ENCODE results near the gene NMU.
"Not testable (repeated sequence)": the region's sequence is repeated elsewhere in the genome, so short reads cannot be mapped to it uniquely, and the experiment has no call there.

Gene NMU

GRCh38 chr4:55604996-55605395 lies 31.1 kb downstream of the NMU start:
- Mint-ChIP-seq H3K4me1 (no peaks in the 10 kb centered on the region), H3K9me3 (no peaks in the 10 kb centered on the region), H3K27ac (no peak overlapping the region), H3K4me3 (no peak overlapping the region), H3K36me3 (no peaks in the 10 kb centered on the region), H3K27me3 (peaks cover 2% of the 10 kb centered on the region)

GRCh38 chr4:55600640-55601039 lies 35.5 kb downstream of the NMU start:
- no peak overlapping the region for H3K4me3 Mint-ChIP-seq
- peaks cover 1% of the 10 kb centered on the region for H3K36me3 Mint-ChIP-seq
- no peak overlapping the region for H3K27ac Mint-ChIP-seq
- H3K27me3 Mint-ChIP-seq, result peaks cover 6% of the 10 kb centered on the region
- no peaks in the 10 kb centered on the region for H3K4me1 Mint-ChIP-seq
- no peaks in the 10 kb centered on the region for H3K9me3 Mint-ChIP-seq

- Mint-ChIP-seq H3K27me3 (peaks cover 4% of the 10 kb centered on the region), H3K4me1 (no peaks in the 10 kb centered on the region), H3K4me3 (no peak overlapping the region), H3K36me3 (peaks cover 1% of the 10 kb centered on the region), H3K9me3 (no peaks in the 10 kb centered on the region), H3K27ac (no peak overlapping the region)
These were observed 37.5 kb downstream of the NMU start for GRCh38 chr4:55598641-55599040.

- Mint-ChIP-seq H3K27me3 (peaks cover 10% of the 10 kb centered on the region), H3K9me3 (no peaks in the 10 kb centered on the region), H3K4me3 (no peak within 1 kb of the TSS), H3K36me3 (no peaks in the 10 kb centered on the region), H3K27ac (no peak within 1 kb of the TSS), H3K4me1 (no peaks in the 10 kb centered on the region)
These were observed 44.1 kb downstream of the NMU start, which contains the start of gene PDCL2 for GRCh38 chr4:55592014-55592413. Gene PDCL2 (minus strand): TSS chr4:55592245. CDS start chr4:55592109, 136 bp downstream.

DNA sequence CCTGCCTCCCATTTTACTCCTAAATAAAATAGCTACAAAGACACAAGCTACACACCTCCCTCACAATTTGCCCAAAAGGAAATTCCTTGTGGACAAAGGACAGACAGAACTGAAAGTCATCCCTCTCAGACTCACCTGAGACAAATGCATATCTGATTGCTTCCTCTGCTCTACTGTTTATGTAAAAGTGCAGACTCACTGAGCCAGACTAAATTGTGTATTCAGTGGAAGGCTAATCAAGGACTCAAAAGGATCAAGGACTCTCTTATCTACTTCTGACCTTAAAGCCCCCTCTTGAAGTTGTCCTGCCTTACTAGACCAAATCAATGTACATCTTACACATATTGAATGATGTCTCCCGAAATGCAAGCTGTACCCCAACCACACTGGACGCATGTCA lies 47.9 kb downstream of the NMU start:
- H3K36me3 Mint-ChIP-seq, result no peaks in the 10 kb centered on the region
- peaks cover 7% of the 10 kb centered on the region for H3K9me3 Mint-ChIP-seq
- H3K4me3 Mint-ChIP-seq, result no peak overlapping the region
- no peak overlapping the region for H3K27ac Mint-ChIP-seq
- peaks cover 16% of the 10 kb centered on the region for H3K27me3 Mint-ChIP-seq
- H3K4me1 Mint-ChIP-seq, result no peaks in the 10 kb centered on the region

GRCh38 chr4:55582773-55583172 lies 53.3 kb downstream of the NMU start:
- not testable (repeated sequence) for H3K4me3 Mint-ChIP-seq, H3K27ac Mint-ChIP-seq, H3K36me3 Mint-ChIP-seq, H3K4me1 Mint-ChIP-seq, H3K9me3 Mint-ChIP-seq, H3K27me3 Mint-ChIP-seq

DNA sequence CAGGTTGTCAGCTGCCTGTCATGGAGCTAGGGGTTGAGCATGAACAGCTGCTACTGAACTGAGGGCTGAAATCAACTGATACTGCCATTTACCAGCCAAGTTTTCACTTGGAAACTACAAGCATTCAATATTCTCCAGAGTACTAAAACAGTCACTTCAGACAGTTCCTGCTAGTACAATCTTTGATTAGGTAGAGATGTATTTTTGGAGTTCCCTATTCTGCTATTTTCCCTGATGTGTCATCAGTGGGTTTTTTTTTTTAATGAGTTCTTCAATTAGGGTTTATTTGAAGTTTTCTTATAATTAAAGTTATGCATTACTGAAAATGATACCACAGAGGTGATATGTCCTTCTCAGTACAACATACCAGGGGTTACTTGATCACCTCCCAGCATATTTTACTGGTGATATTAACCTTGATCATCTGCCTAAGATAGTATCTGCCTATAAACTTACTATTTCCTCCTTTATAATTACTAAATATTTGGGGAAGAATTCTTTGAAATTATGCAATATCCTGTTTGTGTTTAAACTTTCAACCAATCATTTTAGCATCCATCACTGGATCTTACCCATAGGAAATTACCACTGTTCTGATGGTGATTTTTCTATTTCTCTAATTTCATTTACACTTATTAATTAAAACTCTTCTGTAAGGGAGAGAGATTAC lies 57.6 kb downstream of the NMU start:
- H3K36me3 Mint-ChIP-seq, result peaks cover 3% of the 10 kb centered on the region
- H3K27me3 Mint-ChIP-seq, result peaks cover 1% of the 10 kb centered on the region
- peaks cover 10% of the 10 kb centered on the region for H3K9me3 Mint-ChIP-seq
- H3K4me1 Mint-ChIP-seq, result no peaks in the 10 kb centered on the region
- no peak overlapping the region for H3K27ac Mint-ChIP-seq
- no peak overlapping the region for H3K4me3 Mint-ChIP-seq

GRCh38 chr4:55575513-55575912 lies 60.6 kb downstream of the NMU start:
- H3K9me3 Mint-ChIP-seq, result peaks cover 6% of the 10 kb centered on the region
- no peak overlapping the region for H3K4me3 Mint-ChIP-seq
- H3K27me3 Mint-ChIP-seq, result peaks cover 3% of the 10 kb centered on the region
- H3K27ac Mint-ChIP-seq, result no peak overlapping the region
- H3K36me3 Mint-ChIP-seq, result peaks cover 3% of the 10 kb centered on the region
- no peaks in the 10 kb centered on the region for H3K4me1 Mint-ChIP-seq

GRCh38 chr4:55574252-55574651 lies 61.8 kb downstream of the NMU start:
- peaks cover 3% of the 10 kb centered on the region for H3K36me3 Mint-ChIP-seq
- H3K9me3 Mint-ChIP-seq, result peaks cover 6% of the 10 kb centered on the region
- H3K27me3 Mint-ChIP-seq, result peaks cover 4% of the 10 kb centered on the region
- no peaks in the 10 kb centered on the region for H3K4me1 Mint-ChIP-seq
- H3K4me3 Mint-ChIP-seq, result no peak overlapping the region
- no peak overlapping the region for H3K27ac Mint-ChIP-seq

DNA sequence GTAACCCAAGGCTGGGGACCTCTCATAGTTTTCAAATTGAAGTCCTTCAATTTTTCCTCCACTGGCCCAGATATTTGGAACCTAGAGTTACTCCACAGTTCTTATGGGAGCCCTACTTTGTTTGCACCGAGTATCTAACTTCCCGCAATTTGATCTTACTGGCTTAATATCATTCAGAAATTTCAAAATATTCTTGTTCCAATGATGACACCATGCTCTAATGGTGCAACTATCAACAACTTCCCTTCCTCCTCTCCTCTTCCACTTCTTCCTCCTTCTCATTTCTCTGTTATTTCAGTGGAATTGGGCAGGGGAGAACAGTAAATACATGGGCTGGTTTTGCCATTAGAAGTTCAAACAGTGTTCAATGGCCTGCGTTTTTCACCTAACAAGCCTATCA lies 64.3 kb downstream of the NMU start:
- peaks cover 3% of the 10 kb centered on the region for H3K36me3 Mint-ChIP-seq
- no peak overlapping the region for H3K4me3 Mint-ChIP-seq
- H3K27me3 Mint-ChIP-seq, result peaks cover 4% of the 10 kb centered on the region
- H3K9me3 Mint-ChIP-seq, result peaks cover 6% of the 10 kb centered on the region
- no peak overlapping the region for H3K27ac Mint-ChIP-seq
- no peaks in the 10 kb centered on the region for H3K4me1 Mint-ChIP-seq

GRCh38 chr4:55568905-55569504 lies 67.1 kb downstream of the NMU start:
- Mint-ChIP-seq H3K36me3 (no peaks in the 10 kb centered on the region), H3K27me3 (peaks cover 4% of the 10 kb centered on the region), H3K4me1 (no peaks in the 10 kb centered on the region), H3K27ac (no peak overlapping the region), H3K4me3 (no peak overlapping the region), H3K9me3 (no peaks in the 10 kb centered on the region)

- peaks cover 9% of the 10 kb centered on the region for H3K27me3 Mint-ChIP-seq
- H3K4me1 Mint-ChIP-seq, result peaks cover 6% of the 10 kb centered on the region
- no peaks in the 10 kb centered on the region for H3K9me3 Mint-ChIP-seq
- no peak overlapping the region for H3K27ac Mint-ChIP-seq
- H3K4me3 Mint-ChIP-seq, result no peak overlapping the region
- H3K36me3 Mint-ChIP-seq, result no peaks in the 10 kb centered on the region
These were observed 74.2 kb downstream of the NMU start for GRCh38 chr4:55561889-55562288.

GRCh38 chr4:55560096-55560495 lies 76.0 kb downstream of the NMU start:
- Mint-ChIP-seq H3K4me3 (no peak overlapping the region), H3K9me3 (no peaks in the 10 kb centered on the region), H3K36me3 (no peaks in the 10 kb centered on the region), H3K27ac (no peak overlapping the region), H3K27me3 (peaks cover 11% of the 10 kb centered on the region), H3K4me1 (peaks cover 6% of the 10 kb centered on the region)

GRCh38 chr4:55554453-55555030 lies 81.6 kb downstream of the NMU start:
- Mint-ChIP-seq H3K4me3 (no peak overlapping the region), H3K36me3 (no peaks in the 10 kb centered on the region), H3K27ac (no peak overlapping the region), H3K27me3 (peaks cover 6% of the 10 kb centered on the region), H3K9me3 (no peaks in the 10 kb centered on the region), H3K4me1 (peaks cover 10% of the 10 kb centered on the region)

- Mint-ChIP-seq H3K36me3 (no peaks in the 10 kb centered on the region), H3K9me3 (no peaks in the 10 kb centered on the region), H3K4me3 (no peak overlapping the region), H3K4me1 (peaks cover 16% of the 10 kb centered on the region), H3K27me3 (peaks cover 6% of the 10 kb centered on the region), H3K27ac (no peak overlapping the region)
These were observed 82.5 kb downstream of the NMU start for GRCh38 chr4:55553441-55554201.

GRCh38 chr4:55551964-55552363 lies 84.1 kb downstream of the NMU start:
- not testable (repeated sequence) for H3K27me3 Mint-ChIP-seq, H3K36me3 Mint-ChIP-seq, H3K27ac Mint-ChIP-seq, H3K4me3 Mint-ChIP-seq, H3K9me3 Mint-ChIP-seq
- peaks cover 26% of the 10 kb centered on the region for H3K4me1 Mint-ChIP-seq
